ENCODE measurements around the gene RRAGC.

RRAGC gene, protein sequence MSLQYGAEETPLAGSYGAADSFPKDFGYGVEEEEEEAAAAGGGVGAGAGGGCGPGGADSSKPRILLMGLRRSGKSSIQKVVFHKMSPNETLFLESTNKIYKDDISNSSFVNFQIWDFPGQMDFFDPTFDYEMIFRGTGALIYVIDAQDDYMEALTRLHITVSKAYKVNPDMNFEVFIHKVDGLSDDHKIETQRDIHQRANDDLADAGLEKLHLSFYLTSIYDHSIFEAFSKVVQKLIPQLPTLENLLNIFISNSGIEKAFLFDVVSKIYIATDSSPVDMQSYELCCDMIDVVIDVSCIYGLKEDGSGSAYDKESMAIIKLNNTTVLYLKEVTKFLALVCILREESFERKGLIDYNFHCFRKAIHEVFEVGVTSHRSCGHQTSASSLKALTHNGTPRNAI

DNA sequence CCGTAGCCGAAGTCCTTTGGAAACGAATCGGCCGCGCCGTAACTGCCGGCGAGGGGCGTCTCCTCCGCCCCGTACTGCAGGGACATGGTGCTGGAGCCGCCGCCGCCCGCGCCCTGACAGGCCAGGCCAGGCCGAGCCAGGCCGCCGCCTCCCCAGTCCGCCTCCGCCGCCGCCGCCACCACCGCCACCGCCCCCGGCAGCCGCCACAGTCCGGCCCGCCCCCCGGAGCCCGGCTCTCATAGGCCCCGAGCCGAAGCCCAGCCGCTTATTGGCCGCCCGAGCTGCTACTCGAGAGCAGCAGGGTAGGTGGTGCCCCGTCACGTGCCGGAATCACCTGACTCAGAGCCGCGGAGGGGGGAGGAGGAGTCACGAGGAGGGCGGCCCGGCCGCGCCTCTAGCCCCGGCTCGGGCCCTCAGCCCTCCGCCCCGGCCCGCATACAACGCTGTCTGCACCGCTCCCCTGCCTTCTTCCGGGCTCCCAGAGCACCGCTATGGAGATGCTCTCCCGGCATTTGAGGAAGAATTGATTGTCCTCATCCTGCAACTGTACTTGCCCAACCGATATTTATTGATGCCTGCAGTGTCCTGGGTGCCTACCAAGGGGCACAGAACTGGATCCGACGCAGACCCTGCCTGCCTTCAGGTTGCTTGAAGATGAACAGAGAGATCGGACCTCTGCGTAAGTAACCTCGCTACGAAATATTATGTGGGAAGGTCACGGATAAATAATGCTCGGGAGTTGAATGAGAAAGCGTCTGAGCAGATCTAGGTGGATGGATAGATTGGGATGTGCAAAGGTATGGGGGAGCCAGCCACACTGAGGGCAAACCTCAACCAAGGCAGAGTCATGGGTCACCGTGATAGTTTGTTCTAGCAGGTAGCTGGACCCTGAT is at the start of gene RRAGC:
Gene RRAGC (minus strand): TSS at position 212 of the 893 bp plus-strand sequence. CDS start 126 bp downstream, at position 86.
- peak; percentile 100 for DNase-seq

DNA sequence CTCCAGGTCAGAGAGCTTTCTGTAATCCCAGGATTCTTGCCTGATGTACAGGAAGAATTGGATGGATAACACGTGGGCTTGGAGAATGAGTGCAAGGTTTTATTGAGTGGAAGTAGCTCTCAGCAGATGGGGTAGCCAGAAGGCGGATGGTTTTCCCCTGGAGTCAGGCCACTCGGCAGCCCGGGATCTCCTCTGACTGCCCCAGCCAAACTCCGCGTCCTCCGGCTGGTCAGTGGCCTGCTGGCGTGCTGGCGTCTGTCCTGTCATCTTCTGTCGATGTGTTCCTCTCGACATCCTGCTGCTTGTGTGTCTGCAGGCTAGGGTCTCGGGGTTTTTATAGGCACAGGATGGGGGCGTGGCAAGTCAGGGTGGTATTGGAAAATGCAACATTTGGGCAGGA is 49.2 kb upstream of the RRAGC start:
- no peak for DNase-seq

DNA sequence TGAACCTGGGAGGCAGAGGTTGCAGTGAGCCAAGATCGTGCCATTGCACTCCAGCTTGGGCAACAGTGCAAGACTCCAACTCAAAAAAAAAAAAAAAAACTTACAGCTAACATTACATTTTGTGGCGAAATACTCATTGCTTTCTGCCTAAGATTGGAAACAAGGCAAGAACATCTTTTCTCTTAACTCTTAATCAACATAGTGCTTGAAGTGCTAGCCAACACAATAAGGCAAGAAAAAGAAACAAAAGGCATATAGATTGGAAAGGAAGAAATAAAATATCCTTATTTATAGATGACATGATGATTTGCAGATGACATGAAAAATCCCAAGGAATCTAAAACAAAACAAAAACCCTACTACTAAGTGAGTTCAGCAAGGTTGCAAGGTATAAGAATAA is 46.4 kb upstream of the RRAGC start:
- no peak for DNase-seq

DNA sequence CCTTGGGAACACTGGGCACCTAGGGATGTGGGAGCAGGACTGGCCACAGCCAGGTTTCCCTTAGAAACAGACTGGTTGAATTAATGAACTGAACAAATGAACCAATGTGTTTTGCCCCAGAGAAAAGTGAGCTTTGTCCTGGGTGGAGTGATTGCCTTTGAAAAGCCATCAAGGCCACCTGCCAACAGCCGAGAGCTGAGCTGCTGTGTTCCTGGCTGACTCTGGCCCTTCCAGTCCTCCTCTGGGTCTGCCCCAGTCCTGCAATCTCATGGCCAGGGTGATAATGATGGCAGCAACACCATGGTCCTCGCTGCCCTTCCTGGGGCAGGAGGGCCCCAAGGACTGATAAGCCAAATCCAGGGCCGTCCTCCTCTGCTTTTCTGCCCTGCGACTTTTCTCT is 40.0 kb upstream of the RRAGC start:
- no peak for DNase-seq

DNA sequence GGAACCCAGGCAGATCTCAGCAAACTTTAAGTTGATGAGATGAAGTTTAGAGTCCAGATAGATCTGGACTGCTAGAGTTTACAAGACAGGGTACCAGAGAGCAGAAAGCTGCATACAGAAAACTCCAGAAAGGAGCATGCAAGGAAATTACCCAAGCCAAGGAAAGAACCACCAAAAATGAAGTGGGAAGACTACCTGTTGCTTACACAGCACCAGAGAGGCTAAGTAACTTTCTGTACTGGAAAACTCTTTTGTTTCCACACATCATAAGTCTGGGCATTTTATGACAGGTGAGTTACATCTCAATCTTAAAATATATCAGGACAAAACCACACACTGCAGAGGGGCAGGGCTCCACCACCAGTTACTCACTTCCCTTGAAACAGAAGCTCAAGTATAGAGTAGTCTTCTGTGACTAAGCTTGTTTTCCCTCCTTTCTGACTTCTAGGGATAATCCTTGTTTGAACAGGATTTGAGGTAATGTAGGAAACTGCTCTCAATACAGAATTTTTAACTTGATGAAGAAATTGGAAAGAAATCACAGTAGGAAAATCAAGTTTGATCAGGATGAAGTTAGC is 39.2 kb upstream of the RRAGC start:
- no peak for DNase-seq

DNA sequence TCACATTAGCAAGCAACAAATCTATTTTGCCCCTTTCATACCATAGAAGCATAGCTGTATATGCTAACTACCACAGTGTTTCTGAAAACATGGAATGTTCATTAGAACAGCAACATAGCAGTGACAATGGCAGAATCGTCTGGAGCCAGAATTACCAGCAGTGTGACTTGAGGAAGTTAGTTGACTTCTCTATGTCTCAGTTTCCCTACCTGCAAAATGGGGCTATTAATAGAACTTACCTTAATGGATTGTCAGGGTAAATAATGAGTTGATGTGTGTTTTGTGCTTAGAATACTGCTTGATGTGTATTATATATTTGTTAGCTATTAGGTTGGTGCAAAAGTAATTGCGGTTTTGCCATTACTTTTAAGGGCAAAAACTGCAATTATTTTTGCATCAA is 36.6 kb upstream of the RRAGC start:
- DNase-seq = no peak

DNA sequence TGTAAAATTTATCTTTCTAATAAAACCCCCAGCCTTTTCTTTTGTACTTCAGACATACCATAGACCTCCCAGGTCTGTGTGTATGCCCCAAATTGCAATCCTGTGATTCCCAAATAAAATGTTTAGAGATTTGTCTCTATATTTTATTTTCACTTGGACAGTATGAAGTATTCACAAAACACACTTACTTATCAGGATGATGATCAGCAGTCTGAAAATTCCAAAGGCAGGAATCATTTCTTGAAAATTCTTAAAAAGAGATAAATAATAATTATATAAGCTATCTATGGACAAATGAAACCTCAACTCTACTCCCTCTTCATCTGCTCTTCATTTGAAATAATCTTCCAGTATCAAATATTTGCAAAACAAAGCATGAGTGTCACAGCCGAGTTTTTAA is 33.4 kb upstream of the RRAGC start:
- DNase-seq = no peak

DNA sequence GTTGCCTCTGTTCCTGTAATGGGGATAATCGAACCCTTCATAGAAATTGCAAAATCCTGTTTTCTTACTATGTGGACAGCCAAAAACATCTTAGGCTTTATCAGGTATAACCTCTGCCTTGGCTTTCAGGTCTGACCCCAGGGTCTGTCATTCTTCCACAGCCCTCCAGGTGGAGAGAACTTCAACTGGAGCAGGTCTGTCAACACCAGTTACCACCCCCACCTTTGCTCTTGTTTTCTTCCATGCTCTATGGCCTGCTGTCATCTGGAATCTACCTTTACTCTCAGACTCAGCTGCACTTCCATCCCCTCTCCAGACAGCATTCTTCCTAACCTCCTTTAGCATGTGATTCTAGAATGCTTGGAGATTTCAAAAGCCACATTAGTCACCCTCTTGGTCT is 32.2 kb upstream of the RRAGC start:
- DNase-seq = no peak

DNA sequence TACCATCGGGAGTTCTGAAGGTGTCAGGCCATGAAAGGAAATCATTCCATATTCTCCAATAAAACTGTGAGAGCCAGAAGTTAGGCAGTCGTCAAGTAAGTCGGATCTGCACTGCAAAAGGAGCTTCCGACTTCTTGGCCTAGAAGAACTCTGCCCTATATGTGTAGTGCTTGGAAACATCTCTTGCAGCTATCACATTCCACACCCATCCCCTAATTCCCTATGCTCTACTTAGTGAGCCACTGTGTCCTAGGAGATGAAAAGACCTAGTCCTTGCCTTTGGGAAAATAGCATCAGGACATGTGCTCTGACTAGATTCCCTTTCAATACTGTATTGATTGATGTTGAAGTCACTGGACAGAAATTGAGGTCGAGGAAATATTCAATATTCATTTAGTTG is 30.0 kb upstream of the RRAGC start:
- DNase-seq = no peak

DNA sequence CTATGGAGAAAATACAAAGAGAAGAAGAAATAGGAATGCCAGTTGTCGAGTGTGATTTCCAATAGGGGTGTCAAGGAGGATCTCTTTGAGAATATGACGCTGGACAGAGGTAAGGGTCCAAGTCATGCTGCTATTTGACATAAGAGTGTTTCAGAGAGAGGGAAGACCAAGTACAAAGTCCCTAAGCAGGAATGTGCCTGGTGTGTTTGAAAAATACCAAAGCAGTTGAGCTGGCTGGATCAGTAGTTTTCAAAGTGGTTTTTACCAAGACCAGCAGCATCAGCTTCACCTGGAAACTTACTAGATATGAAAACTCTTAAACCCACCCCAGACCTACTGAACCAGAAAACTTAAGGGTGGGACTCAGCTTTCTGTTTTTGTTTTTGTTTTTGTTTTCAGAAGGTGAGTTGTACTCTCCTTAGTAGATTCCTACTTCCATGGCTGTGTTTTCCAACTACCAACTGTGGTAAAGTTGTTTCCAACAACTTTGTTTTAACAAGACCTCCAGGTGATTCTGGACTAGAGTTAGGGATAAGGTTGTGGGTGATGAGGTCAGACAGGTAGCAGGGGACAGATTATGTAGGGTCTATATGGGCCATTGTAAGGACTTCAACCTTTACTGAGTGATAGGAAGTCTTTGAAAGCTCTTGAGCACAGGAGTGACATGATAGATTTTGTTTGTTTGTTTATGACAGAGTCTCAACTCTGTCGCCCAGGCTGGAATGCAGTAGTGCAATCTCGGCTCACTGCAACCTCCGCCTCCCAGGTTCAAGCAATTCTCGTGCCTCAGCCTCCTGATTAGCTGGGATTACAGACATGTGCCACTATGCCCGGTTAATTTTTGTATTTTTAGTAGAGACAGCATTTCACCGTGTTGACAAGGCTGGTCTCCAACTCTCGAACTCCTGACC is 29.1 kb upstream of the RRAGC start:
- DNase-seq = no peak

DNA sequence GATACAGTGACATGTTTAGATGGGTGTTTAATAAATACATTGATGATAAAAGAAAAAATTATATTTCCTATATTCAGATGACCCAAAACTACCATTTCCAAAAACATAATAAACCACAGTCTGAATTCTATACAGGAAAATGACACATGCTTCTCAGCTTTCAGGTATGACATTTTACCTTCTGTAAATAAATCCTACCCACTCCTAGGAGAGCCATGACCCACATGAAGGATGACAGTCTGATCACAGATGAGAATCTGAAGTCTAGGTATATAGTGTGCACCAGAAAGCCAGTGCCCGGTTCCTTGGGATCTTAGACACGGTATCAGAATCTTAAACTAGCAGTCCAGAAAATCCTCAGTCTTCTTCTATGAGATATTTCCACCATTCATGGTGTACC is 25.5 kb upstream of the RRAGC start:
- DNase-seq = no peak

DNA sequence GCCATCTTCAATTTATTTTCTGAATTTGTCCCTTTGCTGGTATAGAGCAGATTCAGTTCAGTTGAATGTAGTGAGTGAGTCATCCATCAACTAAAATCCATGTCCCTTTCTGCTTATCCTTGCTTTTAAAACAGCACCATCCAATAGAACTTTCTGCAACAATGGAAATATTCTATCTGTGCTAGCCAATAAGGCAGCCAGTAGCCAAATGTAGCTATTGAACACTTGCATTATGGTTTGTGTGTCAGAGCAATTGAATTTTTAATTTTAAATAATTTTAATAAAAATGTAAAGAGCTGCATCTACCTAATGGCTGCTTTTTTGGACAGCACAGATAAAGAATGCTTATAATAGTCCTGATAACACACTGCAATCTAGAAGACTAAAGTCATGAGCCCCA is 21.9 kb upstream of the RRAGC start, which contains the start of gene GJA9:
Gene GJA9 (minus strand): TSS at position 101 of the 400 bp plus-strand sequence. CDS start 5,489 bp downstream, outside the sequence.
- no peak for DNase-seq

DNA sequence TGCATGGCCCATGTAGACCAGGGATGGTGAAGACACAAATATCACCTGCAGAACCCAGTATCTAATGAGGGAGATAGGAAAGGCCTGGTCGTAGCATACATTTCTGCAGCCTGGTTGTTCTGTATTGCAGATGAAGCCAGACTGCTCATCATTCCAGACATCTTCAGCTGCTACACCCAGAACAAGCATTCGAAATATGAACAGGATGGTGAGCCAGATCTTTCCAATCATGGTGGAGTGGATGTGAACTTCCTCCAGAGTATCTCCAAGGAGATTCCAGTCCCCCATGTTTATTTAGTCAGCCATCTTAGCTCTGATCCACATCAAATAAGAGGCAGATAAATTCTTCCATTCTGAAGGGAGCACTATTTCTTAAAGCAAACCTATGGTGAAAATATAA is 16.2 kb upstream of the RRAGC start:
- no peak for DNase-seq

DNA sequence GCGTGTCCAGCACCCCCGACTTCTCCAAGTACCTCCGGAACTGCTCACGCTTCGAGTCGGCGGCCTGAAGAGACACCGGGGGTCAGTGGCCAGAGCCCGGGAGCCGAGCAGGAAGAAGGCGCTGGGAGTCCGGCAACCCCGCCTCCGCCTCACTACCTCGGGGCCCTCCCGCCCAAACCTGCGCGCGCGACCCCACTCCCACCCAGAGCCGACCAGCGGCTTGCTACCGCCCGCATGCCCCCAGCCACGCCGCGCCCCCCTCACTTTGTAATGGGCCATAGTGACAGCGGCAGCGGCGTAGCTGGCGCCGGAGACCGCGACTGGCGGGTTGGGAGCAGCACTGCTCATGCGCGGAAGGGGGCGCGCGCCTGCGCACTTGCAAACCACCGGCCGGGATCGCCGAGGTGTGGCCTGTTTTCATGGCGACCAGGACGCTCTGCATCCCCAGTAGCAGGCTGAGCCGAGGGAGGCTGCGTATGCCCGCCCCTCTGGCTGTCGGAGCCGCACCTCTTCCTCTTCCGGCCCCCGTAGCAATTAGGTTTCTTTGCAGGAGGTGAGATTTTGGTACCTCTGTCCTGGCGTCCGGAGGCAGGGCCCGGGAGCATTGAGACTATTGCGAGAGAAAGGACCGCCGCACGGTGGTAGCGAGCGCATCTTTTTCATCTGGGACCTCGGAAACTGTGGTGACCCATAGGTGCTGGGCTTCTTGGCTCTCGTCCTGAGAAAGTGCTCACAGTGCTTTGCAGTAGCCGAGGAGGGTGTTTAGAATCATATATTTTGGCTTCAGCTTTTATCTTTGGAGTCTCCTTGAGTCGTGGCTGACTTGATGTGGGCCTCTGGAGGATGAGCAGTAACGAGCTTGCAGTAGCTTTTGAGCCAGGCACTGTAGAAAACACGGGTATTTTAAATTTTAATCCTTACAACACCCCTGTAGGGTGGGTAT is 13.7 kb upstream of the RRAGC start, which contains the start of gene MYCBP:
Gene MYCBP (minus strand): TSS at position 322 of the 943 bp plus-strand sequence. CDS start 43 bp downstream, at position 279.
- peak; percentile 100 for DNase-seq

DNA sequence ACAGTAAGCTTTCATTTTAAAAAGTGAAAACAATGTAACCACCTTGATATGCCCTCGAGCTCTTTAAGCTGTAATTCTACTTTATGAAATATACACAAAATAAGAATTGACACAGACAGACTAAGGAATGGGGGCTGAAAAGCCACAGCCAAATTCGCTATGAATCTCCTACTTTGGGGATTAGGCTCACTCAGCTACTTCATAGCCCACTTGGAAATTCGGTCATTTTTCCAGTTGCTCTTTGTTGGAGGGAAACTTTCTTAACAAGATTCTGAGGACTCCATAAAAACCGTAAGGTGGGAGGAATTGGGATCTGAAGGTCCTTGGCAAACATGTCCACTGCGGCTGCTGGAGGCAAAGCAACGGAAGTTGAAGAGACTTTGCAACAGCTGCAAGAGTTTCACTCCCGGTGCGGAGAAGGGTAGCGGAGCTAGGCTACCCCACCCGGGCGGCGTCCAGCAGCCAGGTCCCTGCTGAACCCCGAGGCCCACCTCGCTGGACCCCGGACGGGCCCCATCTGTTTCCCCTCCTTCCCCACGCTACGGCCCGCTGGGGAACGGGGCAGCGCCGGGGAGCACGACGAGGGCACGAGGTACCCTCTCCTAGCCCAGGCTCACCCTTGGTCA is 12.9 kb upstream of the RRAGC start:
- DNase-seq = no peak

DNA sequence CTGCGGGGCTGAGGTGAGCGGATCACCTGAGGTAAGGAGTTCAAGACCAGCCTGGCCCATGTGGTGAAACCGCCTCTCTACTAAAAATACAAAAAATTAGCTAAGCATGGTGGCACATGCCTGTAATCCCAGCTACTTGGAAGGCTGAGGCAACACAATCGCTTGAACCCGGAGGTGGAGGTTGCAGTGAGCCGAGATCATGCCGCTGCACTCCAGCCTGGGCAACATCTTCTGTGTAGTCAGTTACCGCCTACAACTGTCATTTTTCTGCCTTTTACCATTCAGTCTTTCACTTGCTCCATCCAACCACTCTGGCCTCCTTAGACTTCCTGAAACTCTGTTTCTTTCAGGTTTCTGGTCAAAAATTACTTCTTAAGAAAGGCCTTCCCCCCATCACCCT is 11.4 kb upstream of the RRAGC start:
- no peak for DNase-seq

DNA sequence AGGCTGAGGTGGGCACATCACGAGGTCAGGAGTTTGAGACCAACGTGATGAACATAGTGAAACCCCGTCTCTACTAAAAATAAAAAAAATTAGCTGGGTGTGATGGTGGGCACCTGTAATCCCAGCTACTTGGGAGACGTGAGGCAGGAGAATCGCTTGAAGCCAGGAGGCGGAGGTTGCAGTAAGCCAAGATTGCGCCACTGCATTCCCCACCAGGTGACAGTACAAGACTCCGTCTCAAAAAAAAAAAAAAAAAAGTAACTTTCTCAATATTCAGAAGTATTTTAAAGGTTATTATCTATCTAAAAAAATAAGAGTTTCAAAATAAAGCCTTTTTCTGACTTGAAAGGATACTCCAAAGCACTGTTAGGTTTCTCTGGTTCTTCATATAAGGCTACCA is 7.6 kb upstream of the RRAGC start:
- no peak for DNase-seq

DNA sequence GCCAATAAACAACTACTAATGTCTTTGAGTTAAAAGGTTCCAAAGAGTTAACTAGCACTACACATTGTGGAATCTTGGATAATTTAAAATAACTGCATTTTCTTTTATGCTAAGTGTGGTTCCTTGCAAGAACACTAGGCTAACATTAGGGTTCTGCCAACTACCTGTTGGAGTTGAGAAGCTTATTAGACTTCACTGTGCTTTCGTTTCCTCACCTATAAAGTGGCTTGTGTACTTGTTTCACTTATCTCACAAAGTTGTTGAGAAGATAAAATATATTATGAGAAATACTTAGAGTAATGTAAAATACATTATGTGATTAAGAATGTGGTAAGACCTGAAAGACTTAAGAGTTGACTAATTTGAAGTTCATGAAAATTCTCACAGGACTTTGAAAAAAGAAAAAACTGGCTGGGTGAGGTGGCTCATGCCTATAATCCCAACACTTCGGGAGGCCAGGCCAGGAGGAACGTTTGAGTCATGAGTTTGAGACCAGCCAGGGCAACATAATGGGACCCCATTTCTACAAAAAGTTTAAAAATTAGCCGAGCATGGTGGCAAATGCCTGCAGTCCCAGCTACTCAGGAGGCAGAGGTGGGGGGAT is 5.6 kb upstream of the RRAGC start:
- DNase-seq = no peak

DNA sequence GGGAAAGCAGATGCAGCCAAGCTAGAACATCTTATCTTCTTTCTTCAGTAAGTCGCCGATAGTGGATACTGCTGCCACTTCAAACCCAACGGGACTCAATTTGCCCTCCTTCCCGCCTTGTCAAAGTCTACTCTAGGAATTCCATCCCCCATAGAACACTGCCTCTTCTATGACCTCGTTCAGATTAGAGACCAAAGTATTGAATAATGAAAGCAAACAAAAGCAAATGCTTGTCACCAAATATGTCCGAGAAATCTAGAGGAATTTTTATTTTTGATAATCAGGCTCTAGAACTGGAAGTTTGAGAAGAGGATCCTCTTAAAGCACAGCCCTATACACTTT is 853 bp upstream of the RRAGC start:
- DNase-seq = peak; percentile 94

DNA sequence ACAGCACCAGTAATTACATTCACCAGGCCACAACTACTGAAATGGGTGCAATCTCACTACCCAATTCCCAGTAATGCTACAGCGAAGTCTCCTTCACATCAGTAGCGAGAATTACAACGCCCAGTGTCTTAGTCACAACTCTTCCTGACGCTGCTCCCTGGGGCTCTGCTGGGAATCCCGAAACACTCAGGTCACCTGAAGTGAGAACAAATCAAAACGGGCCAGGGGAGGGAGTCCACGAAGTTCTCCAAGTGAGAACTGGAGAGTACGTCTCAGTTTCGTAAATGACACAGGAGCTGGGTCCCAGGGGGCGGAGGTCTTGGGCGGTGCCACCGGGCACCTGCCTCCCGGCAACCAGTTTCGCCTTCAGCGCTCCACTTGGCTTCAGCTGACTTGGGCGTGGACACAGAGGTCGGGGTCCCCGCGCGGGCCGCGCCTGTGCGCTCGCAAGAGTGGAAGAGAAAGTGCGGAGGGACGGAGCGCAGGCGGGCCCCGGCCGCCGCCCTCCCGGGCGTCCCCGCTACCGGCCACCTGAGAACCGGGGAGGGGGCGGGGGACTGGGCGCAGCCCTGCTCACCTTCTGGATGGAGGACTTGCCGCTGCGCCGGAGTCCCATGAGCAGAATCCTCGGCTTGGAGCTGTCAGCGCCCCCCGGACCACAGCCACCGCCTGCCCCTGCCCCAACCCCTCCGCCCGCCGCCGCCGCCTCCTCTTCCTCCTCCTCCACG is 575 bp downstream of the RRAGC start:
- DNase-seq = peak; percentile 95
